Liver (tissue), 9 donors: ENCODE data around the gene STAT6. TPM values are rescaled to one million over a fixed set of nuclear protein-coding genes. Genes with fewer than 3 reads are reported as not detected.

ENCODE experiments used
- DNase-seq: peaks from one replicate; pipeline ENCODE4 v3.0.0-alpha.2; 2017; ENCODE audit warnings: low spot score
- H3K27ac ChIP-seq, 2 donors: one replicate each; pipeline ENCODE4 v1.7.0; 2013; ENCODE audit warnings: inconsistent platforms in 2 of 2, low read length in 2 of 2, control low read depth in 1 of 2, low read depth in 1 of 2, mild to moderate bottlenecking in 1 of 2
- H3K27me3 ChIP-seq, 4 donors: one replicate each; pipeline versions ENCODE4 v1.6.1 to v1.7.0; 2013; ENCODE audit warnings: low read length in 3 of 4, inconsistent platforms in 1 of 4, mild to moderate bottlenecking in 1 of 4, moderate library complexity in 1 of 4; ENCODE audit not compliant: control insufficient read depth in 4 of 4, insufficient read depth in 4 of 4
- H3K36me3 ChIP-seq, 4 donors: one replicate each; pipeline versions ENCODE4 v1.6.1 to v1.7.0; 2013; ENCODE audit warnings: low read length in 3 of 4, mild to moderate bottlenecking in 3 of 4, low read depth in 1 of 4, moderate library complexity in 1 of 4; ENCODE audit not compliant: control insufficient read depth in 4 of 4, insufficient read depth in 3 of 4
- H3K4me1 ChIP-seq, 4 donors: one replicate each; pipeline versions ENCODE4 v1.6.1 to v1.7.0; 2013; ENCODE audit warnings: low read length in 3 of 4, mild to moderate bottlenecking in 3 of 4, moderate library complexity in 1 of 4; ENCODE audit not compliant: control insufficient read depth in 4 of 4, insufficient read depth in 4 of 4
- H3K4me3 ChIP-seq, 3 donors: one replicate each; pipeline versions ENCODE4 v1.6.1 to v1.7.0; 2013; ENCODE audit warnings: low read length in 3 of 3, control low read depth in 1 of 3, low read depth in 1 of 3, mild to moderate bottlenecking in 1 of 3
- H3K9ac ChIP-seq, 2 donors: one replicate each; pipeline ENCODE4 v1.7.0; 2013; ENCODE audit warnings: low read length in 2 of 2, mild to moderate bottlenecking in 2 of 2, moderate library complexity in 2 of 2, control low read depth in 1 of 2, low read depth in 1 of 2
- H3K9me3 ChIP-seq, 4 donors: one replicate each; pipeline versions ENCODE4 v1.6.1 to v1.7.0; 2013; ENCODE audit warnings: low read length in 3 of 4; ENCODE audit not compliant: control insufficient read depth in 4 of 4
- EGR1 ChIP-seq, 2 donors: IDR thresholded peaks; 2 replicates each; pipeline ENCODE4 v1.6.1; 2016 to 2018; ENCODE audit warnings: antibody characterized with exemption in 2 of 2, low read depth in 2 of 2
- FOXA1 ChIP-seq: IDR thresholded peaks from 2 replicates; pipeline ENCODE4 v1.6.1; 2016; ENCODE audit warnings: antibody characterized with exemption
- FOXA2 ChIP-seq: IDR thresholded peaks from 2 replicates; pipeline ENCODE4 v1.6.1; 2016; ENCODE audit warnings: antibody characterized with exemption
- GABPA ChIP-seq, 2 donors: IDR thresholded peaks in 1 of 2; conservative IDR thresholded peaks in 1 of 2; 2 replicates each; pipeline ENCODE4 v1.6.1; 2016; ENCODE audit warnings: antibody characterized with exemption in 2 of 2, mild to moderate bottlenecking in 1 of 2, moderate library complexity in 1 of 2
- HNF4A ChIP-seq, 2 donors: conservative IDR thresholded peaks; 2 replicates each; pipeline ENCODE4 v1.6.1; 2016; ENCODE audit warnings: antibody characterized with exemption in 2 of 2, mild to moderate bottlenecking in 2 of 2
- HNF4G ChIP-seq: IDR thresholded peaks from 2 replicates; pipeline ENCODE4 v1.6.1; 2016; ENCODE audit warnings: antibody characterized with exemption
- JUND ChIP-seq, 2 donors: IDR thresholded peaks; 2 replicates each; pipeline ENCODE4 v1.6.1; 2016; ENCODE audit warnings: antibody characterized with exemption in 2 of 2
- NR2F2 ChIP-seq: IDR thresholded peaks from 2 replicates; pipeline ENCODE4 v1.6.1; 2016; ENCODE audit warnings: antibody characterized with exemption
- RAD21 ChIP-seq, 2 donors: IDR thresholded peaks; 2 replicates each; pipeline ENCODE4 v1.6.1; 2016; ENCODE audit warnings: antibody characterized with exemption in 2 of 2, mild to moderate bottlenecking in 2 of 2
- RXRA ChIP-seq, 2 donors: IDR thresholded peaks; 2 replicates each; pipeline ENCODE4 v1.6.1; 2017 to 2018; ENCODE audit warnings: antibody characterized with exemption in 2 of 2, mild to moderate bottlenecking in 1 of 2
- SP1 ChIP-seq: IDR thresholded peaks from 2 replicates; pipeline ENCODE4 v1.6.1; 2018; ENCODE audit warnings: antibody characterized with exemption, mild to moderate bottlenecking
- TAF1 ChIP-seq: conservative IDR thresholded peaks from 2 replicates; pipeline ENCODE4 v1.6.1; 2016; ENCODE audit warnings: antibody characterized with exemption, mild to moderate bottlenecking
- YY1 ChIP-seq: IDR thresholded peaks from 2 replicates; pipeline ENCODE4 v1.6.1; 2016; ENCODE audit warnings: antibody characterized with exemption, mild to moderate bottlenecking
- WGBS: extraction: QIAGEN DNeasy Blood & Tissue Kit; methylation state at CpG from one replicate; pipeline ENCODE4 v1.1.7; 2013; 5-methylcytosine and 5-hydroxymethylcytosine counted together
- polyA plus RNA-seq, 2 donors: library from polyadenylated mRNA; stranded (reverse) in 1 of 2; unstranded in 1 of 2; fragments of 200-250 nt in 1 of 2; fragments of >200 nt in 1 of 2; fragmentation: Nextera tagmentation in 1 of 2; extraction: Ambion mirVana in 1 of 2; gene quantifications; one replicate each; pipeline versions ENCODE4 v1.2.1 to v1.2.3, GENCODE V29; 2013 to 2015
- total RNA-seq, 2 donors: library from RNA; depleted of rRNA; stranded (reverse); fragments of >200 nt; gene quantifications; one replicate each; pipeline ENCODE4 v1.2.3, GENCODE V29; 2014
- TF ChIP-seq, protein P1 (sequence below): IDR thresholded peaks from 2 replicates; pipeline ENCODE4 v1.6.1; 2016; ENCODE audit warnings: antibody characterized with exemption
- TF ChIP-seq, protein P2 (sequence below): IDR thresholded peaks from 2 replicates; pipeline ENCODE4 v1.6.1; 2016; ENCODE audit warnings: antibody characterized with exemption
- TF ChIP-seq, protein P3 (sequence below): IDR thresholded peaks from 2 replicates; pipeline ENCODE4 v1.6.1; 2016; ENCODE audit warnings: antibody characterized with exemption
- TF ChIP-seq, protein P4 (sequence below): fragments of 150-350 bp; IDR thresholded peaks from 2 replicates; pipeline ENCODE4 v1.5.1; 2017; ENCODE audit warnings: improper control_type of control experiment, low read depth, low read length; ENCODE audit not compliant: missing input control
- TF ChIP-seq, protein P5 (sequence below): IDR thresholded peaks from 2 replicates; pipeline ENCODE4 v1.6.1; 2016; ENCODE audit warnings: antibody characterized with exemption, mild to moderate bottlenecking
- donor health status: healthy.
- donor health status: healthy.
- donor health status: healthy.
- donor health status: healthy.
- donor health status: healthy.

The STAT6 gene
- total and polyA plus RNA-seq, 4 donors, result 27.4 to 57.4 (median 43.6) TPM

DNA sequence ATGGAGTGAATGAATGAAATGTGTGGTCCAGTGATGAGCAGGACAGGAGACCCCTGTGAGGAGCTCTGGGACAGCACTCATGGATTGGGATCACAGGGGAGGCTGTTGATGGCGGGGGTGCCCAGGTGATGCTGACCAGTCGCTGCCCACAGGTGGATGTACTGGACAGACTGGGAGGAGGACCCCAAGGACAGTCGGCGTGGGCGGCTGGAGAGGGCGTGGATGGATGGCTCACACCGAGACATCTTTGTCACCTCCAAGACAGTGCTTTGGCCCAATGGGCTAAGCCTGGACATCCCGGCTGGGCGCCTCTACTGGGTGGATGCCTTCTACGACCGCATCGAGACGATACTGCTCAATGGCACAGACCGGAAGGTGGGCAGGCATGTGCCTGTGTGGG lies 49.6 kb upstream of the STAT6 start (continued):
- TF ChIP-seq, protein P1, sequence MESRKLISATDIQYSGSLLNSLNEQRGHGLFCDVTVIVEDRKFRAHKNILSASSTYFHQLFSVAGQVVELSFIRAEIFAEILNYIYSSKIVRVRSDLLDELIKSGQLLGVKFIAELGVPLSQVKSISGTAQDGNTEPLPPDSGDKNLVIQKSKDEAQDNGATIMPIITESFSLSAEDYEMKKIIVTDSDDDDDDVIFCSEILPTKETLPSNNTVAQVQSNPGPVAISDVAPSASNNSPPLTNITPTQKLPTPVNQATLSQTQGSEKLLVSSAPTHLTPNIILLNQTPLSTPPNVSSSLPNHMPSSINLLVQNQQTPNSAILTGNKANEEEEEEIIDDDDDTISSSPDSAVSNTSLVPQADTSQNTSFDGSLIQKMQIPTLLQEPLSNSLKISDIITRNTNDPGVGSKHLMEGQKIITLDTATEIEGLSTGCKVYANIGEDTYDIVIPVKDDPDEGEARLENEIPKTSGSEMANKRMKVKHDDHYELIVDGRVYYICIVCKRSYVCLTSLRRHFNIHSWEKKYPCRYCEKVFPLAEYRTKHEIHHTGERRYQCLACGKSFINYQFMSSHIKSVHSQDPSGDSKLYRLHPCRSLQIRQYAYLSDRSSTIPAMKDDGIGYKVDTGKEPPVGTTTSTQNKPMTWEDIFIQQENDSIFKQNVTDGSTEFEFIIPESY, result no peak
- TF ChIP-seq YY1 (no peak), JUND (IDR thresholded peaks at IDR 0.05) (no peak), HNF4A (conservative IDR thresholded peaks at IDR 0.05) (no peak), SP1 (no peak), FOXA1 (no peak), NR2F2 (no peak)
- TF ChIP-seq, protein P2, sequence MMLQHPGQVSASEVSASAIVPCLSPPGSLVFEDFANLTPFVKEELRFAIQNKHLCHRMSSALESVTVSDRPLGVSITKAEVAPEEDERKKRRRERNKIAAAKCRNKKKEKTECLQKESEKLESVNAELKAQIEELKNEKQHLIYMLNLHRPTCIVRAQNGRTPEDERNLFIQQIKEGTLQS, result no peak

DNA sequence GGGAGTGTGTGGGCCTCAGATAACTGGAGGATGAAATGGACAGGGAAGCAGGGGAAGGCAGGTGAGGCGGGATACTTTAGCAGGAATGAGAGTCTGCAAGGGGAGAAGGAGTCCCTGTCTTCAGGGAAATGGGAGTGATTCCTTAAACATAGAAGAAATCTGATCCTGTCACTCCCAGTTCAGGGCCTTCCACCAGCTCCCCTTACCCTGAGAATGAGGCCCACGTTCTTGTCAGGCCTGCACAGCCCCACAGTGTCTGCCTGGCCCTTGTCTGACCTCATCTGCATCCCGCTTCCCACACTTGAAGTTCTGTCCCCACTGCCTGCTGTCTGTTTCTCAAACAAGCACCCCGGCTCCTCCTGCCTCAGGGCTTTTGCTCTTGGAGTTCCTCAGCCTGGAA lies 48.9 kb upstream of the STAT6 start:
- Histone ChIP-seq H3K27ac (no peak overlapping the region), H3K4me3 (no peak overlapping the region), H3K9me3 (no peaks in the 10 kb centered on the region), H3K9ac (no peak overlapping the region), H3K27me3 (no peaks in the 10 kb centered on the region), H3K36me3 (peaks cover 42 to 90% (median 70%) of the 10 kb centered on the region in 4 donors), H3K4me1 (peaks cover 0 to 11% (median 2%) of the 10 kb centered on the region in 4 donors)
- DNase-seq, result no peak
- TF ChIP-seq TAF1 (no peak), EGR1 (IDR thresholded peaks at IDR 0.05; ENCODE audit: low read depth in 2 of 2) (no peak), FOXA2 (no peak), JUND (IDR thresholded peaks at IDR 0.05) (no peak), SP1 (no peak), GABPA (IDR thresholded peaks at IDR 0.05 in 1 of 2, conservative IDR thresholded peaks at IDR 0.05 in 1 of 2) (no peak), NR2F2 (no peak), RAD21 (IDR thresholded peaks at IDR 0.05) (no peak), HNF4G (no peak), HNF4A (conservative IDR thresholded peaks at IDR 0.05) (no peak), FOXA1 (no peak), RXRA (IDR thresholded peaks at IDR 0.05) (no peak), YY1 (no peak)
- TF ChIP-seq, protein P3, sequence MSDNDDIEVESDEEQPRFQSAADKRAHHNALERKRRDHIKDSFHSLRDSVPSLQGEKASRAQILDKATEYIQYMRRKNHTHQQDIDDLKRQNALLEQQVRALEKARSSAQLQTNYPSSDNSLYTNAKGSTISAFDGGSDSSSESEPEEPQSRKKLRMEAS, result no peak
- TF ChIP-seq, protein P2, result no peak
- TF ChIP-seq, protein P4, sequence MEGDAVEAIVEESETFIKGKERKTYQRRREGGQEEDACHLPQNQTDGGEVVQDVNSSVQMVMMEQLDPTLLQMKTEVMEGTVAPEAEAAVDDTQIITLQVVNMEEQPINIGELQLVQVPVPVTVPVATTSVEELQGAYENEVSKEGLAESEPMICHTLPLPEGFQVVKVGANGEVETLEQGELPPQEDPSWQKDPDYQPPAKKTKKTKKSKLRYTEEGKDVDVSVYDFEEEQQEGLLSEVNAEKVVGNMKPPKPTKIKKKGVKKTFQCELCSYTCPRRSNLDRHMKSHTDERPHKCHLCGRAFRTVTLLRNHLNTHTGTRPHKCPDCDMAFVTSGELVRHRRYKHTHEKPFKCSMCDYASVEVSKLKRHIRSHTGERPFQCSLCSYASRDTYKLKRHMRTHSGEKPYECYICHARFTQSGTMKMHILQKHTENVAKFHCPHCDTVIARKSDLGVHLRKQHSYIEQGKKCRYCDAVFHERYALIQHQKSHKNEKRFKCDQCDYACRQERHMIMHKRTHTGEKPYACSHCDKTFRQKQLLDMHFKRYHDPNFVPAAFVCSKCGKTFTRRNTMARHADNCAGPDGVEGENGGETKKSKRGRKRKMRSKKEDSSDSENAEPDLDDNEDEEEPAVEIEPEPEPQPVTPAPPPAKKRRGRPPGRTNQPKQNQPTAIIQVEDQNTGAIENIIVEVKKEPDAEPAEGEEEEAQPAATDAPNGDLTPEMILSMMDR, result no peak
- TF ChIP-seq, protein P1, result no peak
- TF ChIP-seq, protein P5, sequence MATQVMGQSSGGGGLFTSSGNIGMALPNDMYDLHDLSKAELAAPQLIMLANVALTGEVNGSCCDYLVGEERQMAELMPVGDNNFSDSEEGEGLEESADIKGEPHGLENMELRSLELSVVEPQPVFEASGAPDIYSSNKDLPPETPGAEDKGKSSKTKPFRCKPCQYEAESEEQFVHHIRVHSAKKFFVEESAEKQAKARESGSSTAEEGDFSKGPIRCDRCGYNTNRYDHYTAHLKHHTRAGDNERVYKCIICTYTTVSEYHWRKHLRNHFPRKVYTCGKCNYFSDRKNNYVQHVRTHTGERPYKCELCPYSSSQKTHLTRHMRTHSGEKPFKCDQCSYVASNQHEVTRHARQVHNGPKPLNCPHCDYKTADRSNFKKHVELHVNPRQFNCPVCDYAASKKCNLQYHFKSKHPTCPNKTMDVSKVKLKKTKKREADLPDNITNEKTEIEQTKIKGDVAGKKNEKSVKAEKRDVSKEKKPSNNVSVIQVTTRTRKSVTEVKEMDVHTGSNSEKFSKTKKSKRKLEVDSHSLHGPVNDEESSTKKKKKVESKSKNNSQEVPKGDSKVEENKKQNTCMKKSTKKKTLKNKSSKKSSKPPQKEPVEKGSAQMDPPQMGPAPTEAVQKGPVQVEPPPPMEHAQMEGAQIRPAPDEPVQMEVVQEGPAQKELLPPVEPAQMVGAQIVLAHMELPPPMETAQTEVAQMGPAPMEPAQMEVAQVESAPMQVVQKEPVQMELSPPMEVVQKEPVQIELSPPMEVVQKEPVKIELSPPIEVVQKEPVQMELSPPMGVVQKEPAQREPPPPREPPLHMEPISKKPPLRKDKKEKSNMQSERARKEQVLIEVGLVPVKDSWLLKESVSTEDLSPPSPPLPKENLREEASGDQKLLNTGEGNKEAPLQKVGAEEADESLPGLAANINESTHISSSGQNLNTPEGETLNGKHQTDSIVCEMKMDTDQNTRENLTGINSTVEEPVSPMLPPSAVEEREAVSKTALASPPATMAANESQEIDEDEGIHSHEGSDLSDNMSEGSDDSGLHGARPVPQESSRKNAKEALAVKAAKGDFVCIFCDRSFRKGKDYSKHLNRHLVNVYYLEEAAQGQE, result no peak
- 92% methylated on average over 4 of the region's 4 CpGs for WGBS
